HEK293T (cell line): ENCODE results near the gene OR2T11.
"Not testable (repeated sequence)": the region's sequence is repeated elsewhere in the genome, so short reads cannot be mapped to it uniquely, and the experiment has no call there.

Experiments
- CTCF ChIA-PET: fragments of 350-600 bp; formaldehyde crosslinking; extraction: SDS; loops from one replicate; lab custom pipeline; 2021; ENCODE audit warnings: antibody characterized with exemption, inconsistent platforms; lab: Yijun Ruan, JAX
- POLR2A ChIA-PET: fragments of 350-600 bp; formaldehyde crosslinking; extraction: SDS; loops from one replicate; lab custom pipeline; 2020; ENCODE audit warnings: antibody characterized with exemption, inconsistent platforms; lab: Yijun Ruan, JAX
- DNase-seq: peaks from one replicate; pipeline ENCODE4 v3.0.0; 2012; ENCODE audit warnings: mixed read lengths; ENCODE audit errors: extremely low spot score
- ARNT ChIP-seq: fragments of 450-650 bp; IDR thresholded peaks from 2 replicates; pipeline ENCODE4 v1.6.1; 2017; ENCODE audit warnings: mild to moderate bottlenecking
- BHLHE40 ChIP-seq: fragments of 450-650 bp; IDR thresholded peaks from 2 replicates; pipeline ENCODE4 v1.6.1; 2016; ENCODE audit warnings: mild to moderate bottlenecking, moderate library complexity, borderline replicate concordance
- FOXA1 ChIP-seq: fragments of 450-650 bp; IDR thresholded peaks from 2 replicates; pipeline ENCODE4 v1.6.1; 2016; ENCODE audit warnings: mild to moderate bottlenecking
- FOXM1 ChIP-seq: fragments of 450-650 bp; IDR thresholded peaks from 2 replicates; pipeline ENCODE4 v1.6.1; 2017; ENCODE audit warnings: mild to moderate bottlenecking, borderline replicate concordance
- HDGF ChIP-seq: fragments of 450-650 bp; IDR thresholded peaks from 2 replicates; pipeline ENCODE4 v1.6.1; 2017; ENCODE audit warnings: antibody characterized with exemption, borderline replicate concordance
- SP1 ChIP-seq: fragments of 450-650 bp; IDR thresholded peaks from 2 replicates; pipeline ENCODE4 v1.6.1; 2017
- TARDBP ChIP-seq: fragments of 450-650 bp; IDR thresholded peaks from 2 replicates; pipeline ENCODE4 v1.6.1; 2016
- ZNF384 ChIP-seq: fragments of 450-650 bp; IDR thresholded peaks from 2 replicates; pipeline ENCODE4 v1.6.1; 2016

Gene OR2T11

GRCh38 chr1:248585266-248585665 lies 49.6 kb downstream of the OR2T11 start:
- ChIA-PET CTCF (no interaction called here), POLR2A (no interaction called here)
- DNase-seq, result no peak
- TF ChIP-seq BHLHE40 (no peak), FOXA1 (no peak), SP1 (no peak), HDGF (no peak), FOXM1 (no peak), ZNF384 (no peak), ARNT (no peak), TARDBP (no peak)

- no peak for TF ChIP-seq ARNT
- DNase-seq, result no peak
- CTCF ChIA-PET, result no interaction called here
- POLR2A ChIA-PET, result no interaction called here
Observed at GRCh38 chr1:248576260-248576980, 58.5 kb downstream of the OR2T11 start.

- POLR2A ChIA-PET, CTCF ChIA-PET, DNase-seq: not testable (repeated sequence)
Observed at GRCh38 chr1:248574657-248575056, 60.2 kb downstream of the OR2T11 start, which contains the start of gene OR2T34. OR2T34 (minus strand) TSS chr1:248574757; CDS start chr1:248574757, 0 bp downstream.

- CTCF ChIA-PET, DNase-seq, POLR2A ChIA-PET: not testable (repeated sequence)
Observed at GRCh38 chr1:248573856-248574255, 61.0 kb downstream of the OR2T11 start.
